HTR-8/SVneo (cell line): Measurements from ENCODE around the gene FAM53B.
"Not testable (repeated sequence)": the region's sequence is repeated elsewhere in the genome, so short reads cannot be mapped to it uniquely, and the experiment has no call there.

Experiments
- DNase-seq: peaks from one replicate; pipeline ENCODE4 v3.0.0; 2011; ENCODE audit warnings: low spot score, mixed read lengths; ENCODE audit not compliant: insufficient read length
- FAIRE-seq: peaks from 2 replicates; lab custom pipeline; 2011; peaks lifted over from hg19 to GRCh38; lab: Jason Lieb, UNC

The FAM53B gene

DNA sequence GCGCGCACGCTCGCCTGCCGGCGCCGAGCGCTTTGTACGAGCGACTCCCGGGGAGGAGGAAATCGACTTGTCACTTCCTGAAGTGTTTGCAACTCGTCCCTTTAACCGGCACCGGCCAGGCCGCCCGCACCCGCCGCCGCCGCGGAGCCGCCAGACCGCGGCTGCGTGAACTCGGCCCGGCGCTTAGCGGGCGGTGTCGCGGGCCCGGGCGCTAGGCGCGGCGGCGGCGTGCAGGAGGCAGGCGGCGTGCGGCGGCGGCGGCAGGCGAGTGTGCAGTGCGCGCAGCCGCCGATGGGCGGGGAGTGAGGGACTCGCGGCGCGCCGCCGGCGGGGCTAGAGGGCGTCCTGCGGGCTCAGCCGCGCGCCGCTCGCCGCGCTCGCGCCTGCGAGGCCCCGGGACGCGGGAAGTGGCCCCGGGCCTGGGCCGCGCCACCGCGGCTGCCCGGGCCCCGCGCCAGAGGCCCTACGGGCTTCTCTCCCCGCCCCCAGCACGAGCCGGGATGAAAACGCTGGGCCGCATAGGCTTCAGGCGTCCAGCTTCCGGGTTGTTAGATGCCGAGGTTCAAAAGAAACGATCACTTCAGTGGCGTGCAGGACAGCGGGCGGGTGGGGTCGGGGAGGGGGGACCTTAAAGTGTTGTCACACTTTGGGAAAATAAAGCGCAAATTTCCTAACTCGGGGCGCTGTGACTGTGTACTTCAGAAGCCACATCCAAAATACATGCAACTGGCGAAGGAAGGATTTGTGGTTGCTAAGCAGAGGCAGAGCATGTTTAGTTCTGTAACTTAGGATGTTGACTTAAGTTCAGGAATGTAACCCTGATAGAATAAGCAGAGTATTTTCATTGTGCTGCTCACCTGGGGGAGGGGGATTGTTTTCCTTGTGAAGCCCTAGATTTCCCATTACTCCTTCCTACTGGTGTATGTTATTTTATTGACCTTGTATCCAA, at the start of gene FAM53B:
FAM53B (minus strand) TSS at position 277 of the 949 bp plus-strand sequence. CDS start 37,665 bp downstream, outside the sequence.
- FAIRE-seq = no peak

DNA sequence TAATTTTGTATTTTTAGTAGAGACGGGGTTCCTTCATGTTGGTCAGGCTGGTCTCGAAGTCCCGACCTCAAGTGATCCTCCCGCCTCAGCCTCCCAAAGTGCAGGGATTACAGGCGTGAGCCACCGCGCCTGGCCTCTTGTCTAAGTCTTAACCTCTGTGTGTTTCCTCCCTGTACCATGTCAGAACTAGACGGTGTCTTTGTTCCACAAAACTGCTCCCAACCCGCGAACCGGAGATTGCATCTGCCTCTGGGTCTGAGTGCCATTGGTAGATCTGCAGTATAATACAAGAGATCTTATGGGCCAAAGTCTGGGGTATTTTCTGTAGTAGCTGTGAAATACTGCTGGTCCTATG, 48.8 kb upstream of the FAM53B start:
- no peak for DNase-seq

More for the DNA sequence above, at the start of gene FAM53B:
- peak; percentile 59 for DNase-seq

DNA sequence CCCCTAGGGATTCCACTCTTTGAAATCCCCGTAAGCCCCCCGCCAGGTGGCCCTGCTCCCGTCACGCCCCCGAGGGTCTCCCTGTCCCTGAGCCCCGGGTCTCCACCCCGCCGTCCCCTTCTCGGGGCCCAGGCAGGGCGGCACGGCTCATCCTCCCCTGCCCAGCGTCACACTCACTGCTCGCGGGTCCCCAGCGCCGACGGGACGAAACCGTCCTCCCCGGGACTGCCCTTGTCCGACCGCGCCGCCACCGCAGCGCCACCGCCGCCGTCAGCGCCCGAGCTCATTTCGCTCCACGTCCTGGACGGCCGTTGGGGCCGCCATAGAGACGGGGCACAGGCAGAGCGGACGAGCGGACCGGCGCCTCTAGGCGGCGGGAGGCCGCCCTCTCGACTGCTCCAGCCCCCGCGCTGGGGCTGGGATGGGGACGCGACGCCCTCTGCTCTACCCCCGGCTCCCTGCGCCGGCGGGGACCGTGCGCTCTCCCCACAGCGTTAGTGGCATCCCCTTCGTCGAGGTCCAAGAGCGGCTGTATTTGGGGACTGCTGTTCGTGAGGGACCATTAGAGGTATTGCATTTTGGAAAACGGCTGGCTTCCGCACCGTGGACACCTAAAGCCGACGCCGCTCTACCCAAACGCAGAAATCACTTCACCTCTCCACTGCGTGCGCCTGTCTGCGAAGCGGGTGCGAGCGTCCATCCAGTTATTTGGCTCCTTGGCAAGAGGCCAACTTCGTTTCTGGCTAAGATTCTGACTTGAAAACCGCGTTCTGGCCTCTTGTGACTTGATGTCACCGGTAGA, 47.6 kb upstream of the FAM53B start, which contains the start of gene EEF1AKMT2:
EEF1AKMT2 (minus strand) TSS at position 341 of the 802 bp plus-strand sequence; CDS start at position 287, 54 bp downstream.
- FAIRE-seq = no peak
- DNase-seq = peak; percentile 80

More for the DNA sequence above, 48.8 kb upstream of the FAM53B start:
- FAIRE-seq = no peak

GRCh38 chr10:124782900-124783299, 38.7 kb upstream of the FAM53B start:
- DNase-seq, FAIRE-seq: not testable (repeated sequence)

GRCh38 chr10:124768791-124769190, 24.6 kb upstream of the FAM53B start:
- no peak for DNase-seq
- no peak for FAIRE-seq

- FAIRE-seq (no peak), DNase-seq (no peak)
Measured at GRCh38 chr10:124765256-124765655, 21.1 kb upstream of the FAM53B start.

DNA sequence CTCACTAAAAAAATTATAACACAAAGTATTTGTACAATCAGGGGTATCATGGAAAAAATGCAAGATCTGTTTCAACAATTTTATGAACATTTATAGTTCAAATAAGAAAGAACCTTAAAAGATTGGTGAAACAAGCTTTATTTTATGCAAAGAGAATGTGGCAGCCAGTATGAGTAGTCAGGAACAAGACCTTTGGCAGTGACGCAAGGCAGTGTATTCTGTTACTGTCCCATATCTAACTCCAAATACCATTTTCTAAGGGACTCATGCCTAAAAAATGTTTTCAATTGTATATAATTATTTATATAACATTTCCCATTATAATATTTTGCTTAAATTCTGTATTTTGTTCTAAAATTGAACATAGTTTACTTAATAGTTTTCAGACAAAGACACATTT, 19.1 kb upstream of the FAM53B start:
- FAIRE-seq (no peak), DNase-seq (no peak)

DNA sequence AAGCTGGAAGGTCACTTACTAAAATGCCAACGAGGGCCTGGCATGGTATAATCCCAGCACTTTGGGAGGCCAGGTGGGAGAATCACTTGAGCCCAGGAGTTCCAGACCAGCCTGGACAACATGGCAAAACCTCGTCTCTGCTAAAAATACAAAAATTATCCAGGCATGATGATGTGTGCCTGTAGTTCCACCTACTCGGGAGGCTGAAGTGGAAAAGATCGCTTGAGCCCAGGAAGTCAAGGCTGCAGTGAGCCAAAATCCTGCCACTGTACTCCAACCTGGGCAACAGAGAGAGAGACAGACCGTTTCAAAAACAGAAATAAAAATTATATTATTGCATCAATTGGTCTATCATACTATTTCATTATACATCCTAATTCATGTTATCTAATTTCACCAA, 18.1 kb upstream of the FAM53B start:
- DNase-seq (no peak), FAIRE-seq (no peak)

DNA sequence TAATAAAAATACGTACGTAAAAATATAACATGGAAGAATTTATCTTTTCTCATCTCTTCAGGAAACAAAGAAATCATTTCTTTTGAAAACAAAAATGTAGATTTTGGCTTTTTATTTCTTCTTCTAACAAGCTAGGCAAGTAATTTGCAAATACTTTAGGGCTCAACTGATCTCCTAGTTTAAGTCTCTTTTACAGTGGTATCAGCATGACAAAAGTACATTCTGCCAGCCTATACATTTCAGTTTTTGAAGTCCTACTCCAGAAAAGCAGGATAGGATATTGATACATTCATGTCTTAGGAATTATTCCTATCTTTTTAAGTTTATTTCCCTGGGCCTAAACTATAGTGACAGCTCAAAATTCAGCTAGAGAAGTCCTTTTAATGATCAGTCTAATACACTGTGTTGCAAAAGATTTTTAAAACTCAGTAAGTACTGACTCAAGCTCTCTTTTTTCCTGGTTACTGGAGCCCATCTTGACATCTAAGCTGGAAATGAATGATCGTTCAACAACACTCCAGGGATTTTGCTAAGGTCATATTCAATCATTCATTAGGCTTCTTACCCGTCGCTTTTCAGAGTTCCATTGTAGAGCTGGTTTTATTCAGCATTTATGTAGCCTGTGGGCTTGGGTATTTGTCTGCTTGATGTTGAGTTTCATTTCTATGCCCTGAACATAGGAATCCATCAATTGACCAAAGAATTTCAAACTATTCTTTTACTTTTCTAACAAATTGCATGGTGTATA, 12.2 kb upstream of the FAM53B start:
- DNase-seq = no peak
- no peak for FAIRE-seq

DNA sequence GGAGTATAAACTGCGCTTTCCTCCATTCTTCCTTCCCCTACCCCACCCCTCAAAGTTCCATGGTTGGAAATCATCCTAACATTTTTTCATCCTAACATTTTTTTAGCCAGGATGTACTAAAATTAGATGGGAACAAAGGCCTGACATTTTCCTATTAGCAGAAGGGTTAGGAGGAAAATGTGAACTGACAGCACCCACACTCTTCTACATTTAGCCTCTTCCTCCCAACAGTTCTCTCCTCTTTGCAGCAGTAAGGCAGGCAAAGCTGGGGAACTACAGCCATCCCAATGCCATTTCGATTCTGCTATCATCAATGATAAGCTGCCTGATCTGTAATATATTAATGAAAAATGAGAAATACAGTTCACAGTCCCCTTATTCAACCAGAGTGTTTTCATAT, 11.4 kb upstream of the FAM53B start:
- DNase-seq (no peak), FAIRE-seq (no peak)

DNA sequence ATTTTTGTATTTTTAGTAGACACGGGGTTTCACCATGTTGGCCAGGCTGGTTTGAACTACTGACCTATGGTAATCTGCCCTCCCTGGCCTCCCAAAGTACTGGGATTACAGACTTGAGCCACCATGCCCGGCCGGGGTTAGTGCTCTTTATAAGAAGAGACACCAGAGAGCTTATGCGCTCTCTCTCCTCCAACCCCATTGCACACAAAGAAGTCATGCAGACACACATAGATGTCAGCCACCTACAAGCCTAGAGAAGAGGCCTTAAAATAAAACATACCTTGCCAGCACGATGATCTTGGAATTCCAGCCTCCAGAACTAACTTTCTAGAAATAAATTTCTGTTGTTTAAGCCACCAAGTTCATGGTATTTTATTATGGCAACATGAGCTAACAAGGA, 10.0 kb upstream of the FAM53B start:
- FAIRE-seq = no peak
- no peak for DNase-seq

DNA sequence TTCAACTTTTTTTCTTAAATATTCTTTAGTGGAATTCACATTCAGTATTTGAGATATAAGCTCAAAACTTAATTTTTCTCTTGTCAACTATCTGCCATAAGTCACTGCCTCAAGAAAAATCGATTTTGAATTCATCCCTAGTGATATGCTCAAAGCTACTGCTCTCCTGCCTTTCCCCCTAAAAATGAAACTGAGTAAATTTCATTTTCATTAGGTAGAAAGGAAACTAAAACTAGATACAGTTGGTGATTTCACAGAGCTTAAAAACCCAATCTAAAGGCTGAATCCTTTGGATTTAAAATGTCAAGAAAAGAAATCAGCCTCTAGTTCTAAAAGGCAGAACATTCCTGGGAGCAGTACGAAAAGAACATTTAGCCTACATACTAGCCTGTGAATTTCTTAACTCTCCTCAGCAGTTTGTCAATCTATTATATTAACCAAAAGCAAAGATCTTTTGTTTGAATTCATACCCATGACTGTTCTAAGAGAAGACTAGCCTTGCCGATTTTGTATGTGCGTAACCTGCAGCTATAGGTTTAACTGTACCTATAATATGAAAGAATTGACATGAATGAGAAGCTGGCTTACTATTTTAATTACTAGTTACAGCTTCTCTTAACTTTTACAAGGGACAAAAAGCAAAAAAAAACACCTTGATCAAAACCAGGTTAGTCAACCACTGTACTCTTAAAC, 4.9 kb upstream of the FAM53B start:
- no peak for DNase-seq
- no peak for FAIRE-seq

- FAIRE-seq (no peak), DNase-seq (no peak)
Measured at GRCh38 chr10:124748166-124748565, 4.0 kb upstream of the FAM53B start.

DNA sequence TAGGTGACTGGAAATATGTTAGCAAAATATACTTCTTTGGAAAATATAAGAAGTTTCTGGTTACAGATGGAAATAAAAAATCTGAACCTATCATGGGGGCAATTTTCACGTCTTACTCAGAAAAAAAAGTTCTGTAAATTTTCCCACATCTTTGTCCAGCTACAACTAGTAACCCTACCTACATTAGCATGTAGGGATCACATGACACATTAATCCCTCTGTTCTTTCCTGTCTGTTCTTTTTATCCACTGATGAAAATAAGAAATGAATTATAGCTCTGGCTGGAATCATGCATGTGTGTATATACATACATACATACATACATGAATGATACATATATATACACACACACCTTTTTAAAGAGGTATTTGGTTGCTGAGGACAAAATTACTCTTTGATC, 3.6 kb upstream of the FAM53B start:
- DNase-seq (no peak), FAIRE-seq (no peak)

GRCh38 chr10:124746992-124747391, 2.8 kb upstream of the FAM53B start:
- FAIRE-seq = no peak

GRCh38 chr10:124746447-124746846, 2.3 kb upstream of the FAM53B start:
- not testable (repeated sequence) for DNase-seq, FAIRE-seq

More at GRCh38 chr10:124746992-124747391, 2.8 kb upstream of the FAM53B start:
- DNase-seq = no peak

DNA sequence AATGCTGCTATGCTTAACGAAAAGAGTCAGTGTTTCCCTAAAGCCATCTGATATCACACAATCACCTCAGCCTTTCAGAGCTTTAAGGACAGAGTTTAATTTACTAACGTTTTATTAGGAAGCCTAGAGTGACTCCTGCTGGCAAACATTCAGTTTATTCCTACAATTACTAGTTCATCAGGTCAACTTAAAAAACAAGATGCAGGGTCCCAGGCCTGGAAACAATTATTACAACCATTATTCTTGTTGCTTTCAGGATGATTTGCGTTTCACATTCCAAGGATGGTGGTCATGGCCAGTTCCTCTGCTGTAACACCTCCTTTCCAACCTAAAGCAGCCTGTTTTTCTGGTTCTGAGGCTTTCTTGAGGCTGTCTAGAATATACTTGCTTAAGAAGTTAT, 1.5 kb upstream of the FAM53B start:
- DNase-seq = no peak
- FAIRE-seq = no peak

DNA sequence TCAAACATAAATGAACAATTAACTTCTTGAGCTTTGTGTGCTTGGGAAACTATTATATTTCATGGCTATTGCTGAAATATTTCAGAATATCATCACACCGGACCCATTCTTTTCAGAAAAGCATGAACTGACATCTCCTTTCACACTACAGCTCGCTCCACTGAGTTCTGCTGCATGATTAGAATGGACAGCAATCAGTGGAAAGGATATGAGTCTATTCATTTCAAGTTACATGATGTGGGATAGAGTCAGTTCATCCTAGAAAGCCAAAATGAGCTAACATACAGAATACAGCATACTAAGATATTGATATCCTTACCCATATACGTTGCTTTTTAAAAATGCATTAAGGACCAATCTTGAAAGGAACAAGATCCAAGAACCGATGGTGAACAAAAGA, 1.1 kb upstream of the FAM53B start:
- DNase-seq (no peak), FAIRE-seq (no peak)
